GM12864 (cell line): ENCODE measurements around the gene PPP1R12A.

Experiments
- DNase-seq: peaks from one replicate; pipeline ENCODE4 v3.0.0-alpha.2; 2011; ENCODE audit warnings: low read depth
- H3K4me3 ChIP-seq: 2 replicates; pipeline ENCODE4 v1.5.1; 2011; ENCODE audit warnings: mild to moderate bottlenecking, low read depth, low read length, control low read depth
- TF ChIP-seq, protein P1 (sequence below): IDR thresholded peaks from 2 replicates; pipeline ENCODE4 v1.5.1; 2011; ENCODE audit warnings: low read depth, mild to moderate bottlenecking, moderate library complexity, low read length, control low read depth, inconsistent platforms; ENCODE audit errors: missing control alignments

The PPP1R12A gene

DNA sequence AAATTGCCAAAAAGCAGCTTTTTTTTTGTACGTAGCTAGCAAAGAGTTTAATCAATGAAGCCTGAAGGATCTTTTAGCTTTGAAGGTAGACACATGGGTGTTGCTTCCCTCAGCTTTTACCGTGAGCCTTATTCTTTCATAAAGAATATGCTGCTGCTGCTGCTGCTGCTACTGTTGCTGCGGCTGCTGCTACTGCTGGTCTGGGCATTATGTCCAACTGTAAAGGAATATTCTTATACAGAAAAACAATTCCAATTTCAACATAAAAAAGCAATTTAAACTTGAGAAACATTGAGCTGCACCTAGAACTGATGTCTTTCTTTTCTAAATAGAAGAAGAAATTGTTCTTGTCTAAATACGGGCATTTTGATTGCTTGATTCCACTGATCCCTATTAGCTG, 38.9 kb upstream of the PPP1R12A start:
- DNase-seq = no peak
- no peak overlapping the region for H3K4me3 ChIP-seq
- TF ChIP-seq, protein P1, sequence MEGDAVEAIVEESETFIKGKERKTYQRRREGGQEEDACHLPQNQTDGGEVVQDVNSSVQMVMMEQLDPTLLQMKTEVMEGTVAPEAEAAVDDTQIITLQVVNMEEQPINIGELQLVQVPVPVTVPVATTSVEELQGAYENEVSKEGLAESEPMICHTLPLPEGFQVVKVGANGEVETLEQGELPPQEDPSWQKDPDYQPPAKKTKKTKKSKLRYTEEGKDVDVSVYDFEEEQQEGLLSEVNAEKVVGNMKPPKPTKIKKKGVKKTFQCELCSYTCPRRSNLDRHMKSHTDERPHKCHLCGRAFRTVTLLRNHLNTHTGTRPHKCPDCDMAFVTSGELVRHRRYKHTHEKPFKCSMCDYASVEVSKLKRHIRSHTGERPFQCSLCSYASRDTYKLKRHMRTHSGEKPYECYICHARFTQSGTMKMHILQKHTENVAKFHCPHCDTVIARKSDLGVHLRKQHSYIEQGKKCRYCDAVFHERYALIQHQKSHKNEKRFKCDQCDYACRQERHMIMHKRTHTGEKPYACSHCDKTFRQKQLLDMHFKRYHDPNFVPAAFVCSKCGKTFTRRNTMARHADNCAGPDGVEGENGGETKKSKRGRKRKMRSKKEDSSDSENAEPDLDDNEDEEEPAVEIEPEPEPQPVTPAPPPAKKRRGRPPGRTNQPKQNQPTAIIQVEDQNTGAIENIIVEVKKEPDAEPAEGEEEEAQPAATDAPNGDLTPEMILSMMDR = no peak

- TF ChIP-seq, protein P1 = no peak
- H3K4me3 ChIP-seq = no peak overlapping the region
- DNase-seq = no peak
Observed at GRCh38 chr12:79964100-79964627, 29.3 kb upstream of the PPP1R12A start.

GRCh38 chr12:79961411-79961810, 26.5 kb upstream of the PPP1R12A start:
- TF ChIP-seq, protein P1 = no peak
- H3K4me3 ChIP-seq = no peak overlapping the region
- no peak for DNase-seq

DNA sequence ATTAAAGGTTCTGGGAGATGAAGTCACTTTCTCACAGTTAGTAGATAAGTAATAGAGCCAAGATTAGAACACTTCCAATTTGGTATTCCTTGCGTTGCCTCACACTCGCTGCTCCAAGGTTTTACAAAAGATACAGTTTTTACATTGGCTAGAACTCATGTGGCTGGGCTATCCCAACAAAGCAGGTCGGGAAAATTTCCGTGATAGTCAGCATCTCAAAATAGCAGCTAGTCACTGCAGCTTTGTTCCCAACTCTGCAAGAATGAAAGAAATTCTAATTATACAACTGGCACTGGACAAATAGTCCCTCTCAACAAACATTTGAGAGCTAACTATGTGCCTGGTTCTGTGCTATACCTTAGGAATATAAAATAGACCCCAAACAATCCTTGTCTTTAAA, 24.6 kb upstream of the PPP1R12A start:
- TF ChIP-seq, protein P1 = no peak
- DNase-seq = no peak
- H3K4me3 ChIP-seq = no peak overlapping the region

DNA sequence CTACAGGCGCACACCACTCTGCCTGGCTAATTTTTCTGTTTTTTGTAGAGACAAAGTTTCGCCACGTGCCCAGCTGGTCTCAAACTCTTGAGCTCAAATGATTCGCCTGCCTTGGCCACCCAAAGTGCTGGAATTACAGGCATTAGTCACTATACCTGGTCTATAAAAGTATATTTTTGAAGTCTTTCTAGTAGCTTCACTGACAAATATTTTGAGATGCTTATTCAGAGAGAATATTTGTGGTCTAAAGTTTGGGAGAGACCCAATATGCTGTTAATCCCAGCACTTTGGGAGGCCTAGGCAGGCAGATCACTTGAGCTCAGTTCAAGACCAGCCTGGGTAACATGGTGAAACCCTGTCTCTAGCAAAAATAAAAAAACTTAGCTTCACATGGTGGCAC, 22.0 kb upstream of the PPP1R12A start:
- no peak overlapping the region for H3K4me3 ChIP-seq
- TF ChIP-seq, protein P1 = no peak
- no peak for DNase-seq

DNA sequence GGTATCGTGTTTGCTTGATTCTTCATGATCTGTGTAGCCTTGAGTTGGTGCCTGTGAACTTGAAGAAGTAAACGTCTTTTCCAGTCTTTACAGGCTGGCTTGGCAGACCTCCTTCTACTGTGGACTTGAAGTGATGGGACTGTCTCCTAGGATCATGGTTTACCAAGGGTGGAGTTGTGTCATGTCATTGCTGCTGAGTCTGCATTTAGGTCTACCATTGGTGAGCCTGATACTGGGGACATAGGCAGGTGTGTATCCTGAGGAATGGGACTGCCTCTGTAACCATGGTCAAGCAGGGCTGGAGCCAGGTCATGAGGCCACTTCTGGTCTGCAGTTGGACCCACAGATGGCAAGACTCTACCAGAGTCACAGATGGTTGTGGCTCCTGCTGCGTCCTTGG, 20.7 kb upstream of the PPP1R12A start:
- DNase-seq = no peak
- TF ChIP-seq, protein P1 = no peak
- H3K4me3 ChIP-seq = no peak overlapping the region

DNA sequence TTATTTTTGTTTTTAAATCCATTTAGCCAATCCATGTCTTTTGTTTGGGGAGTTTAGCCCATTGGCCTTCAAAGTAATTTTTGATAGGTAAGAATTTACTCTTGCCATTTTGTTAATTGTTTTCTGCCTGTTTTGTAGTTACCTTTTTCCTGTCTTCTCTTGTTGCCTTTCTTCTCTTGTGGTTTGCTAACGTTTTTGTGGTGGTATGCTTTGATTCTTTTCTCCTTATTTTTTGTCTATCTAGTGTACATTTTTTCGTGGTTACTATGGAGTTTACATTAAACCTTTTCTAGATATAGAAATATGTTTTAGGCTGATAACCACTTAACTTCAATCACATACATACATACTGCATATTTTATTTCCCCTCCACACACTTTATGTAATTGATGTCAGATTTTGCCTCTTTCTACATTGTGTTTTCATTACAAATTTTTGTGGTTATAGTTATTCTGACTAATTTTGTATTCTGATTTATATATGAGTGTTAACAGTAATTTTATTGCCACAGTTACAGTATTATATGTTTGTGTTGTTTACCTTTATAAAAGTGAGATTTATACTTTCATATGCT, 19.2 kb upstream of the PPP1R12A start:
- TF ChIP-seq, protein P1 = no peak
- DNase-seq = no peak
- H3K4me3 ChIP-seq = no peak overlapping the region
